Measurements from ENCODE around the gene PLXNA4.
A peak's percentile ranks its signal among the peaks of the same experiment; 100 is the strongest.

Gene PLXNA4

DNA sequence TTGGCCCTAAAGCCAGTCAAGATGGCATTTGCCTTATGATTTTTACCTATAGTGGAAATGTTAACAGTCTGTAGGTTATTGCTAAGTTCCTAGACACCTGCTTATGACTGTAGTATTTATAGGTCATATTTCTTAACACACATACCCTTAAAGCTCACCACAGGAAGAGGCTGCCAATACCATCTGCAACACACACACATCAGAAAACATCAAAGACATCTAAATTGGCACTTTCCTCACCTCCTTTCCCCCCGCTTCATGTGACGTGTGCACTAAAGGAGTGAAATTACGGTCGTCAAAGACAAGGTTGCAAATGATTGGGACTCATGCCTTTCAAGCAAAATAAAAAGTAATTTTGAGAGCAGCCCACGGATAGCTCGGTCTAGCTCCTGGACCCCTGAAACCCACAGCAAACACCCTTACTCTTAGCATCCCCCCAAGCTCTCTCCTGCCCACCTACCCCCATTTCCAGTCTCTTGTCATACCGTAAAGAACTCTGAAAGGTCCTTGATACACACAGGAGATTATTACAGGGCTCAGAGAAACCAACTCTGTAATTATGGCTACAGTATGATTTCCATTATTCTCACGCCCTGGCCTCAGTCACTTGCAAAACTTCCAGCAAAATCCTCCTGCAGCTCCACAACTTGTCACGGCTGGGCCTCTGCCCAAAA is 90.5 kb downstream of the PLXNA4 start:
- Mint-ChIP-seq H3K27ac (peak overlapping the region; percentile 0), H3K36me3 (ENCODE audit: low read depth) (no peaks in the 10 kb centered on the region), H3K4me1 (ENCODE audit: low read depth) (peaks cover 35% of the 10 kb centered on the region), H3K27me3 (no peaks in the 10 kb centered on the region), H3K9me3 (no peaks in the 10 kb centered on the region), H3K4me3 (no peak overlapping the region)
- DNase-seq: peak; percentile 33

DNA sequence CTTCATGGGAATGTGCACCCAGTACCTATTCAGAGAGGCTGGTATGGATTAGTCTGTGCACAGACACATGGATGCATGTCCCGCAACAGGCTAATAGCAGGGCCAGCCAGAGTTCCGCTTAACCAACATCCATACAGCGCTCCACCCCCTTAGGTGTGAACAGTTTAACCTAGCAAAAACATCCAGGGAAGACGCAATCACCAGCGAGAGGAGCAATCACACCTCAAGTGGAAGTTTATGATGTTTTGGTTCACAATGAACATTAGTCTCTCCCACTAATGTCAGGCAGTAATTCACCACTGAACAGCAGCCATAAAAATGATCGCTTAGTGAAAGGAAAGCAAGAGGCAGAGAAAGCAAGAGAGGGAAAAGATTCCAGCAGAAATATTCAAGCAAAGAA is 91.1 kb downstream of the PLXNA4 start:
- H3K36me3 Mint-ChIP-seq (ENCODE audit: low read depth): no peaks in the 10 kb centered on the region
- H3K27ac Mint-ChIP-seq: no peak overlapping the region

DNA sequence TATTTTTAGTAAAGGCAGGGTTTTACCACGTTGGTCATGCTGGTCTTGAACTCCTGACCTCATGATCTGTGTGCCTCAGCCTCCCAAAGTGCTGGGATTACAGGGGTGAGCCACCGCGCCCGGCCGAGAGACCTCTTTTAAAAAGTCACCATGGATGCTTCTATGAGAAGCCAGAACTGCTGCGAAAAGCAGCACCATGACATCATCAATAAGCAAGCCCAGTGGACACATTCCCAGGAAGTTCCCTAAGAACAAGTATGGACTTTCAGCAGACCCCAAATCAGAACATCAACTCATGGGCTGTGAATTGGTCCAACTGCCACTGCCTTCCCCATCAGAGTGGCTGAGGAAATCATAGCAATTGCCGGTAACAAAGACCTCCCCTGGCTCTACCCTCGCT is 93.4 kb downstream of the PLXNA4 start:
- no peaks in the 10 kb centered on the region for H3K27me3 Mint-ChIP-seq
- H3K27ac Mint-ChIP-seq: no peak overlapping the region
- no peaks in the 10 kb centered on the region for H3K9me3 Mint-ChIP-seq
- peaks cover 33% of the 10 kb centered on the region for H3K4me1 Mint-ChIP-seq (ENCODE audit: low read depth)
- no peak overlapping the region for H3K4me3 Mint-ChIP-seq
- DNase-seq: no peak
- H3K36me3 Mint-ChIP-seq (ENCODE audit: low read depth): no peaks in the 10 kb centered on the region

More for the DNA sequence above, 91.1 kb downstream of the PLXNA4 start:
- DNase-seq: no peak
- no peaks in the 10 kb centered on the region for H3K9me3 Mint-ChIP-seq
- no peak overlapping the region for H3K4me3 Mint-ChIP-seq
- peaks cover 35% of the 10 kb centered on the region for H3K4me1 Mint-ChIP-seq (ENCODE audit: low read depth)
- H3K27me3 Mint-ChIP-seq: no peaks in the 10 kb centered on the region

DNA sequence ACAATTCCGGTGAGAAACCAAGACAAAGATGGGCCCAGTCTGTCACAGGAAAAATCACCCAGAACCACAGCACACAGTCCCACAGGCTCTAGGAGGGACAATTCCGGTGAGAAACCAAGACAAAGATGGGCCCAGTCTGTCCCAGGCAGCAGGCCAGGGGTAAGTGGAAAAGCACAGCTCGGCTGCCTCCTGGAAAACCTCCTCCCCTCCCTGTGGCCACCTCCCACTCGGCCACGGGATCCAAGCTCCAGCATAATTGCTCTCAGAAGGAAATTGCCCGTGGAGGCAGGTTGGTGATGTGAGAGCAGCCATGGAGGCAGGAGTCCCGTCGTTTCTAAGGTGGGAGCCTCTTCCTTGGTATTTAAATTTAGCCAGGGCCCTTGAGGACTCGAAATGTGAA is 95.7 kb downstream of the PLXNA4 start:
- H3K36me3 Mint-ChIP-seq (ENCODE audit: low read depth): no peaks in the 10 kb centered on the region
- no peak overlapping the region for H3K4me3 Mint-ChIP-seq
- DNase-seq: no peak
- H3K4me1 Mint-ChIP-seq (ENCODE audit: low read depth): peaks cover 12% of the 10 kb centered on the region
- no peaks in the 10 kb centered on the region for H3K9me3 Mint-ChIP-seq
- H3K27ac Mint-ChIP-seq: no peak overlapping the region
- H3K27me3 Mint-ChIP-seq: no peaks in the 10 kb centered on the region

DNA sequence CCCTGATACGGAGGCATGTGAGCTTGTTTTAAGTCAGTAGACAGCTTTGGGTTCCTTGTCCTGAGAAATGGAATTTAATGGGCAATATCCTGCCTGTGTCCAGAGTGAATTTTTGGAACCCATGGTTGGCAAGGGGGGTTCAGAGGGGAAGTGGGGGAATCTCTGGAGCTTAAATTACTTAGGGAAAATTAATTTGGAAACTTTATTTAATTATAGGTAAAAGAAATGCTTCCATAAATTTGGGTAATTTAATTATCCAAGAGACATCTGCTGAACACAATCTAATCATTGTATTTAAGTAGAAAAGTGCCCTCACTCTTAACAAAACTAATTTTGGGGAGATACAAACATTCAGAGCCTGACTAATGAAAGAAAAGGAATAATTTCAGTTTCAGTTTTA is 99.7 kb downstream of the PLXNA4 start:
- Mint-ChIP-seq H3K9me3 (no peaks in the 10 kb centered on the region), H3K4me1 (ENCODE audit: low read depth) (peaks cover 16% of the 10 kb centered on the region), H3K27me3 (peaks cover 2% of the 10 kb centered on the region), H3K27ac (no peak overlapping the region), H3K36me3 (ENCODE audit: low read depth) (no peaks in the 10 kb centered on the region), H3K4me3 (no peak overlapping the region)
- DNase-seq: no peak

DNA sequence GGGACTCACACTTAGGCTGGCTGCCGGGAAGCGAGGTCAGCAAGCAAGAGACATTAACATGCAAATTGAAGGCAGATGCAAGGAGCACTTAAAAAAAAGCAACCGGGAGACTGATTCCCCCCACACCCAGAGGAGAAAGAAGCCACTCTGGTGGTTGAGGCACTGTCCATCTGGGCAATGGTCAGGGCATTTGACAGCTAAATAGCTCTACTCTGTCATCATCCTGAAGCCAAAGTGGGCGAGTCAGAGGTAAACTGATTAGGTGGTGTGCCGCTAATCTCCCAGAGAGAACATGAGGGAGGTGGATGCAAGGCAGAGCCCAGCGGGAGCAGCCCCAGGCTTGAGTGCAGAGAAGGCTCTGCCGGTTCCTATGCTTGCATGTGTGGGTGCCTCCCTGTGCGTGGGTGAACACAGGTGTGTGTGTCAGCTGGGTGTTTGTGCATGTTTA is 100.6 kb downstream of the PLXNA4 start:
- no peak overlapping the region for H3K27ac Mint-ChIP-seq

DNA sequence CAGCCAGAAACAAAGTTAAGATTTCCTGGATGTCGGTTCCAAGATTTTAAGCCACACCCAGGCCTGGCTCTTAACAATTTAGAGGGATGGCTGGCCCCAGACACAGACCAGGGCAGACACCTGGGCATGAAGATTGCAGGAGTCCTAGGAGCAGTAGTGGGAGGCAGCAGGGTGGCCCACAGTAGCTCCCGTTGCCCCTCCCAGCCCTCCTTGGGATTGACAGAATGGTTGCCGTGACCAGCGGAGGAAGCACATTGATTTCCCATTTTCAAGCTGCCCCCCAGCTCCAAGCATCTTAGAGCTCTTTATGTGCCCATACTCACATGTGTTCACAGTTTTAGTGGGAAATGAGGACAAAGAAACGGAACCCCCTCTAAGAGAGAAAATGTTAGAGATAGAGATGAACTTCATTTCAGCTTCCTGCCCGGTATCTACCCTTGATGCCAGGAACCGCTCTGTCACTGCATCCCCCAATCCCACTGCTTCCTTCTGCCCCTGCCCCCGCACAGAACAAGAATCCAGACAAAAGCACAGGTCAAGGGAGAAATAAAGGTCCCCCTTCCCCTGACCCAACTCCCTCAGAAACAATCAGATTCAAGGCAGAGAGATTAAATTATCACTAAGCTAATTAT is 101.1 kb downstream of the PLXNA4 start:
- Mint-ChIP-seq H3K4me1 (ENCODE audit: low read depth) (peaks cover 16% of the 10 kb centered on the region), H3K4me3 (no peak overlapping the region), H3K27me3 (peaks cover 2% of the 10 kb centered on the region), H3K9me3 (no peaks in the 10 kb centered on the region), H3K27ac (no peak overlapping the region), H3K36me3 (ENCODE audit: low read depth) (no peaks in the 10 kb centered on the region)
- no peak for DNase-seq

More for the DNA sequence above, 100.6 kb downstream of the PLXNA4 start:
- Mint-ChIP-seq H3K9me3 (no peaks in the 10 kb centered on the region), H3K27me3 (peaks cover 2% of the 10 kb centered on the region), H3K36me3 (ENCODE audit: low read depth) (no peaks in the 10 kb centered on the region), H3K4me1 (ENCODE audit: low read depth) (peaks cover 16% of the 10 kb centered on the region), H3K4me3 (no peak overlapping the region)
- no peak for DNase-seq

DNA sequence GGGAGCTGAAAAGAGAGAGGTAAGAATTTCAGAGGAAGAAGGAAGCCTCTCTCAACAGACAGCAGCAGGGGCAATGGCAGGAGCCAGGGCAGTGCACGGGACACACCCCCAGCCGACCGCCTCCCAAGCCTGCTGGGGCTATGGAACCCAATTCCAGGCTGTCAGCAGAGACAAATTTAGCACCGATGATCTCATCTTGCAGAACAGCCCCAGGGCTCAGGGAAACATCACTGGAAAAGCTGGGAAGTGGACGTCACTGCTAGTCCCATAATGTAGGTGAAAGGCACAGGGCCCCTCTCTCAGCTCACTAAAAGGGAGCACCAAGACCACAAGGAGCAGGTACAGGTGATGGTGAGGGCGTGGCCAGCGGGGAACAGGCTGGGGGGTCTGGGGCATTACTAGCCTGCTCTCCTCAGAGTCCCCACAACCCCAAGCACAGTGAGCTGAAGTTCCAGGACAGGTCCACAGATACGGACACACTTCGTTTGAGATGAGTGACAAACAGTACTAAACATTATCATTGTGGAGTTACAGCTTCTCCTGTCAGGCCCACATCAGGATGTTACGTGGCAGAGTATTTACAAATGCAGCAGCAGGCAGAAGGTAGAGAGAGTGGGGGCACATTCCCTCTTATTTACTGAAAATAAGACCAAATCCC is 103.7 kb downstream of the PLXNA4 start:
- peaks cover 2% of the 10 kb centered on the region for H3K27me3 Mint-ChIP-seq
- no peaks in the 10 kb centered on the region for H3K9me3 Mint-ChIP-seq
- DNase-seq: no peak
- H3K27ac Mint-ChIP-seq: no peak overlapping the region
- no peaks in the 10 kb centered on the region for H3K36me3 Mint-ChIP-seq (ENCODE audit: low read depth)
- H3K4me1 Mint-ChIP-seq (ENCODE audit: low read depth): peaks cover 16% of the 10 kb centered on the region
- H3K4me3 Mint-ChIP-seq: no peak overlapping the region

DNA sequence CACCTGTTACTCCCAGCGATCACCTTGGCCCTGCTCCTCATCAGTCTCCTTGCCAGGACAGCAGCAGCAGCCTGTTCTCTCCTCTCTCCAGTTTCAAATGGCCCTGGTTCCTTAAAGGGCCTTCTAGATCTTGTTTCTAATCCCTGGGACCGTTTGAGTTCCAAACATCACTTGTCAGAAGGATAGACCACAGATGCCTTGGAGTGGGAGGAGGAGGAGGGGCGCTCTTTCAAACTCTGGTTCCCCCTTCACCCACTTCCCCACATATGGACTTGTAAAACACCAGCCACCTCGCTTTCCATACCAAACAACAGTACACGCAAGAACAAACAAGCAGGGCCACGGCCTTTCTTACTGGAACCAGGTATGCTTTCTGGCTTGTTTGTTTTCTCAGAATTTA is 104.8 kb downstream of the PLXNA4 start:
- H3K27me3 Mint-ChIP-seq: peaks cover 2% of the 10 kb centered on the region
- no peaks in the 10 kb centered on the region for H3K36me3 Mint-ChIP-seq (ENCODE audit: low read depth)
- H3K4me1 Mint-ChIP-seq (ENCODE audit: low read depth): peaks cover 17% of the 10 kb centered on the region
- H3K4me3 Mint-ChIP-seq: no peak overlapping the region
- DNase-seq: no peak
- H3K9me3 Mint-ChIP-seq: no peaks in the 10 kb centered on the region
- H3K27ac Mint-ChIP-seq: no peak overlapping the region

DNA sequence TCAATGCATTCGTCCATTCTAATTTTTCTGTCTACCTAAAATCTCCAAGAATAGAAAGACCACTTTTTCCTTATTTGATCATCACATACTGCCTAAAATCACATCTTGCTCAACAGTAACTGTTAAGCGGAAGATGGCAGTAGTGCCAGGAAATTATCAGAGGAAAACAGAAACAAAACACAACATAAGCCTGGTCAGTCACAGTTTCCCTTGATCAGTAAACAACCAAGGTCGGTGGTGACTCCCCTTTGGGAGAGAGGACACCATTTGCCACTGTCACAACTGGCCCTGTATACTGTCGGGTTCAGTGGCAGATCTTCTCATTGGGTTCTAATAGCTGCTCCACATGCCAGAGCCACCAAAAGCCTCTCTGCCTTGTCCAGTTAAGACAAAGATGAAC is 106.6 kb downstream of the PLXNA4 start:
- H3K27ac Mint-ChIP-seq: no peak overlapping the region
- H3K36me3 Mint-ChIP-seq (ENCODE audit: low read depth): no peaks in the 10 kb centered on the region
- no peak overlapping the region for H3K4me3 Mint-ChIP-seq
- no peak for DNase-seq
- peaks cover 15% of the 10 kb centered on the region for H3K4me1 Mint-ChIP-seq (ENCODE audit: low read depth)
- H3K9me3 Mint-ChIP-seq: no peaks in the 10 kb centered on the region
- H3K27me3 Mint-ChIP-seq: no peaks in the 10 kb centered on the region

DNA sequence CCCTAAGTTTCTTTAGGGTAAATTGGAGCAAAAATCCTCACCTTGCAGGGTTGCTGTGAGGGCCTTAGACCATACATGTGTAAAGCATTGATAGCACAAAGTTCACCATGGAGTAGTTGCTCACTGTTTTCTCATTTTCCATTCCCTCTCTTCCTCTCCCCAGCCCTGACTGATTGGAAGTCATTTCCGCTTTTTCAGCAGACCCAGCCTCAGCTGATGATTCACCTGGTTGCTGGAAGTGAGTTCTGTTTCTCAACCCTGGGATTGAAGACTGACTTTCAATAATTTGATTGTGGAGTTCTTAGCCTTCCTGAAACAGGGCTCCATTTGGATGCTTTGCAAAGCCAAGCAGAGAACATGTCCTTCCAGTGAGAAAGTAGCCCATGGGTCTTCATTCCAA is 107.0 kb downstream of the PLXNA4 start:
- Mint-ChIP-seq H3K27ac (no peak overlapping the region), H3K27me3 (no peaks in the 10 kb centered on the region), H3K9me3 (no peaks in the 10 kb centered on the region), H3K4me1 (ENCODE audit: low read depth) (peaks cover 11% of the 10 kb centered on the region), H3K36me3 (ENCODE audit: low read depth) (no peaks in the 10 kb centered on the region), H3K4me3 (no peak overlapping the region)
- no peak for DNase-seq

DNA sequence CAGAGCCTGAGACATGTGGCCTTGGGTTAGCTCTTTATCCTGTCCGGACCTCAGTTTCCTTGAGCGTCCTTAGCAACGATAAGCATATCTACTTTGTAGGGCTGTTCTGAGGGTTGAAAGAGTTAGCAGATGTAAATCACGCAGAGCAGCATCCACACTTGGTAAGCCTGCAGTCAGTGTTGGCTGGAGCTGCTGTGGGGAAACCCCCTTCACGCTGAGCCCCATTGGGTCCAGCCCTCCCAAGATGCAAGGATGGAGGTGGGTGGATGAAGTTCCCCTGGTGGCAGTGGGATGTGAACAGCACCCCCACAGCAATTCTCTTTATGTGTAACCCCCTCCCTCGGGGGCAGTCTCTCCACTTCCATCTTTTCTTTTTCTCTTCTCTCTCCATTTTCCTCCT is 109.9 kb downstream of the PLXNA4 start:
- H3K27me3 Mint-ChIP-seq: no peaks in the 10 kb centered on the region
- H3K36me3 Mint-ChIP-seq (ENCODE audit: low read depth): no peaks in the 10 kb centered on the region
- no peak for DNase-seq
- no peak overlapping the region for H3K27ac Mint-ChIP-seq
- H3K9me3 Mint-ChIP-seq: no peaks in the 10 kb centered on the region
- H3K4me3 Mint-ChIP-seq: no peak overlapping the region
- peaks cover 13% of the 10 kb centered on the region for H3K4me1 Mint-ChIP-seq (ENCODE audit: low read depth)

DNA sequence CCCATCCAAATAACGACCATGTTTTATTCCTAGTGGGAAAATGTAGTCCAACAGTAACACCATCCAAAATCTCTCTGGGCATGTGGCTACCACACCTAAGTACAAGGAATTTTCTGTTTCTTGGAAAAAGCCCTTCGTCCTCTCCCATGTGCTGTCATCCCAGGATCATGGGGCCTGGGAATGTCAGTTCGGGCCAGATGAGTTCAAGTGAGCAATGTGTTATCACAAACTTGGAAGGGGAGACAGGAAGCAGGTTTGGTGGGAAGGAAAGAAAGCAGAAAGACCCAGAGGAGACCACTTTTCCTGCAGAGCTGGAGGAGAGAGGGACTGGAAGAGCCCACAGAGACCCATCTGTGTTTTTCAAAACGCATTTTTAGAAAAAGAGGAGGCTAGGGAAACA is 110.8 kb downstream of the PLXNA4 start:
- Mint-ChIP-seq H3K4me1 (ENCODE audit: low read depth) (peaks cover 22% of the 10 kb centered on the region), H3K9me3 (no peaks in the 10 kb centered on the region), H3K27me3 (no peaks in the 10 kb centered on the region), H3K36me3 (ENCODE audit: low read depth) (no peaks in the 10 kb centered on the region), H3K4me3 (no peak overlapping the region), H3K27ac (no peak overlapping the region)
- DNase-seq: no peak

DNA sequence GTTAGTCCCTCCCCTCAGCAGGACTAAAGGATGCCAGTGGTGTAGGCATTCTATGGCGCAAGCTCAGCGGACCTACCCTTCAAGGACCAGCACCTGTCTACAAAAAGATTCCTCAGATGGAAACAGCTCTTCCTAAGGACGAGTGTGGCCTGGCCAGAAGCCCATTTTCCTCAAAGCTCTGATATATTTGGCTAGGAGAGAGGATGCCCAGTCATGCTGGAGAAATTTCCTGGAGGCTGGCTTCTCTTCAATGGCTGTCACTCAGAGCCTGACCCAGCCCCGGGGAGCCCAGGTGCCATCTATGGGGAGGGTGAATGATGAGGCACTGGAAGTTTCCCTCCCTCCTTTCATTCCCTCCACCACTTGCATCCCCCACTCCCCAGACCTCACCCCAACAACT is 111.5 kb downstream of the PLXNA4 start:
- Mint-ChIP-seq H3K9me3 (no peaks in the 10 kb centered on the region), H3K27ac (no peak overlapping the region), H3K4me1 (ENCODE audit: low read depth) (peaks cover 25% of the 10 kb centered on the region), H3K4me3 (no peak overlapping the region), H3K27me3 (no peaks in the 10 kb centered on the region), H3K36me3 (ENCODE audit: low read depth) (no peaks in the 10 kb centered on the region)
- DNase-seq: no peak

DNA sequence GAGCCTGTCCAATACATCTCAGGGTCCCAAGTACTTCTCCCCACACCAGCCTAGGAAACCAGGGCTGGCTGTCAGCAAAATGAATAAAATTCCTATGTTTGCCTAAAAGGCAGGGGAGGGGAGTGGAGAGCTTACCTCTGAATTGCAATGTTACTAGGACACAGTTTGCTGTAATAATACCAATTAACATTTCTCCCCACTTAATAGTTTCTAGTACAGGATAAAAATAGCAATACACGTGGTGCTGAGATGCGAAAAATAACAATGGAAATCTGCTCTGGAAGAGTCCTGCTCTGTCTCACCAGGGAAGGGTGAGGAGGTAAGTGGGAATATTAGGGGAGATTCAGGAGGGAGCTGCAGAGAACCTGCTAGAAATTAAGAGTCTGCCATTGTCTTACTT is 112.3 kb downstream of the PLXNA4 start:
- Mint-ChIP-seq H3K36me3 (ENCODE audit: low read depth) (no peaks in the 10 kb centered on the region), H3K27ac (no peak overlapping the region), H3K4me1 (ENCODE audit: low read depth) (peaks cover 26% of the 10 kb centered on the region), H3K27me3 (no peaks in the 10 kb centered on the region), H3K4me3 (no peak overlapping the region), H3K9me3 (no peaks in the 10 kb centered on the region)
- no peak for DNase-seq
